Stomach (tissue), 9 donors: ENCODE measurements around the gene BMP6. TPM values are rescaled to one million over a fixed set of nuclear protein-coding genes. Genes with fewer than 3 reads are reported as not detected.
A peak's percentile ranks its signal among the peaks of the same experiment; 100 is the strongest.

ENCODE experiments used
- DNase-seq, 2 donors: peaks; one replicate each; pipeline versions ENCODE4 v3.0.0 to v3.0.0-alpha.2; 2013 to 2019
- H3K27ac ChIP-seq, 5 donors: fragments of 200-600 bp in 4 of 5; sonication (generic) in 4 of 5; one replicate each; pipeline ENCODE4 v1.5.1; 2013 to 2019; ENCODE audit warnings: mild to moderate bottlenecking in 1 of 5, moderate library complexity in 1 of 5
- H3K27me3 ChIP-seq, 3 donors: fragments of 200-600 bp; sonication (generic); one replicate each; pipeline ENCODE4 v1.5.1; 2017 to 2019; ENCODE audit warnings: mixed run types in 1 of 3
- H3K36me3 ChIP-seq, 4 donors: fragments of 200-600 bp; sonication (generic); 1 replicate in 3 of 4; 2 replicates in 1 of 4; pipeline ENCODE4 v1.5.1; 2016 to 2019
- H3K4me1 ChIP-seq, 4 donors: fragments of 200-600 bp; sonication (generic); one replicate each; pipeline ENCODE4 v1.5.1; 2016 to 2019
- H3K4me3 ChIP-seq, 4 donors: fragments of 200-600 bp; sonication (generic) in 3 of 4; one replicate each; pipeline ENCODE4 v1.5.1; 2016 to 2019; ENCODE audit warnings: mild to moderate bottlenecking in 1 of 4
- H3K9me3 ChIP-seq, 4 donors: fragments of 200-600 bp; sonication (generic); one replicate each; pipeline ENCODE4 v1.5.1; 2016 to 2019
- EP300 ChIP-seq: sonication (generic); formaldehyde crosslinking; IDR thresholded peaks from one replicate; pipeline ENCODE4 v1.6.1; 2017; ENCODE audit warnings: antibody characterized with exemption
- POLR2A ChIP-seq, 4 donors: fragments of 450-650 bp; IDR thresholded peaks; one replicate each; pipeline ENCODE4 v1.6.1; 2016; ENCODE audit warnings: antibody characterized with exemption in 4 of 4, control low read depth in 2 of 4, mild to moderate bottlenecking in 1 of 4, moderate library complexity in 1 of 4
- POLR2AphosphoS5 ChIP-seq, 3 donors: sonication (generic); formaldehyde crosslinking; IDR thresholded peaks; one replicate each; pipeline ENCODE4 v1.6.1; 2016; ENCODE audit warnings: antibody characterized with exemption in 3 of 3
- WGBS, 5 donors: extraction: QIAGEN DNeasy Blood & Tissue Kit in 3 of 5; methylation state at CpG; one replicate each; pipeline versions ENCODE4 v1.1.5 to v1.1.7; 2013 to 2018; 5-methylcytosine and 5-hydroxymethylcytosine counted together
- intact Hi-C: fragments of 100-400 bp; cut with DNase I; formaldehyde crosslinking; loops from one replicate; pipeline ENCODE4 v1.15.1; 2023; ENCODE audit warnings: low total_unique reads
- polyA plus RNA-seq, 3 donors: library from polyadenylated mRNA; stranded (reverse); fragments of 200-250 nt; gene quantifications; one replicate each; pipeline ENCODE4 v1.2.3, GENCODE V29; 2013
- total RNA-seq, 5 donors: library from RNA; depleted of rRNA; stranded (reverse); fragments of >200 nt; gene quantifications; one replicate each; pipeline versions ENCODE4 v1.1.0 to v1.2.3, GENCODE V29; 2014 to 2016
- TF ChIP-seq, protein P1 (sequence below), 7 experiments: fragments of 450-650 bp in 4 of 7; fragments of 200-600 bp in 3 of 7; sonication (generic) in 3 of 7; IDR thresholded peaks; one replicate each; pipeline ENCODE4 v1.5.1; 2016 to 2019; ENCODE audit warnings: antibody characterized with exemption in 7 of 7, control low read depth in 2 of 7, mild to moderate bottlenecking in 1 of 7
- donor health status: healthy with polysubstance abuse.
- donor health status: Bipolar disorder and iron deficiency.
- donor health status: healthy.

The BMP6 gene
- total and polyA plus RNA-seq, 8 donors: 0.50 to 15.8 (median 2.7) TPM; not detected in 1

DNA sequence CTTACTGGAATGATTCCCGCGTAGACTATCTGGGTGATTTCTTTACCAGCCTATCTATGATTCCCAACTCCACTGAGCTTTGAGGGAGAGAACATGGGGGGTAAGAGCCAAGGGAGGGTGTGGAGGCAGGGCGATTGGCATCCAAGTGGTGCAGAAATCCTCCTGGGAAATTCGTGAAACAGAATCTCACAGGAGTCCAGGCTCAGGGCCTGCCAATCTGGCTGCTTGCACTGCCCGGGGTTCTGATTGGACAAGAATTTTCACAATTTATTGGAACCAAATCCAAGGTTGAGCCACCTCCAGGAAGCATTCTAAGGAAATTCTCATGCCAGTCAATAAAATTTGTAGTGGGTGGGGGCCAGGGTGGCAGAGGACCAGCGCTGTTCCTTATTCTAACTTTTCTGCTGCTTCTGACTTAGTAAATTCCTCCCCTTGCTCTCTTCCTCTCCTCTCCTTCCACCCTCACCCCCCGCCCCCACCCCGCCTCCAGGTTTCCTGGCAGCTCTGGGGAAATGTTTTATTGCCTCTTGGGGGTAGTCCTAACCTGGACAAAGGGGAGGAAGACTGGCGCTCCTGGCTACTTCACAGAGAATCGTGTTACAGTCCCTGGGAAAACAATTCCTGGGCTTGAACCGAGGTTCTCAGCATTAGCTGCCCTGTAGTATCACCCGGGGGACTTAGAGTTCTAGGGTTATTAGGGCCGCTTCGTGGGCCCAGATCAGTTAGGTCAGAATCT, 3.1 kb downstream of the BMP6 start:
- Histone ChIP-seq H3K36me3 (no peaks in the 10 kb centered on the region), H3K9me3 (no peaks in the 10 kb centered on the region), H3K27ac (peak overlapping the region in 1 of 5 donors; percentile 31), H3K27me3 (peaks cover 0 to 94% (median 54%) of the 10 kb centered on the region in 3 donors), H3K4me1 (peaks cover 28 to 42% (median 39%) of the 10 kb centered on the region in 4 donors), H3K4me3 (peak overlapping the region; percentile 54 to 75 (median 65))
- no peak for DNase-seq
- intact Hi-C loops: no loop called here
- WGBS, 5 donors: 23 to 36% (median 29%) methylated on average over 14 of the region's 14 CpGs
- TF ChIP-seq, protein P1, sequence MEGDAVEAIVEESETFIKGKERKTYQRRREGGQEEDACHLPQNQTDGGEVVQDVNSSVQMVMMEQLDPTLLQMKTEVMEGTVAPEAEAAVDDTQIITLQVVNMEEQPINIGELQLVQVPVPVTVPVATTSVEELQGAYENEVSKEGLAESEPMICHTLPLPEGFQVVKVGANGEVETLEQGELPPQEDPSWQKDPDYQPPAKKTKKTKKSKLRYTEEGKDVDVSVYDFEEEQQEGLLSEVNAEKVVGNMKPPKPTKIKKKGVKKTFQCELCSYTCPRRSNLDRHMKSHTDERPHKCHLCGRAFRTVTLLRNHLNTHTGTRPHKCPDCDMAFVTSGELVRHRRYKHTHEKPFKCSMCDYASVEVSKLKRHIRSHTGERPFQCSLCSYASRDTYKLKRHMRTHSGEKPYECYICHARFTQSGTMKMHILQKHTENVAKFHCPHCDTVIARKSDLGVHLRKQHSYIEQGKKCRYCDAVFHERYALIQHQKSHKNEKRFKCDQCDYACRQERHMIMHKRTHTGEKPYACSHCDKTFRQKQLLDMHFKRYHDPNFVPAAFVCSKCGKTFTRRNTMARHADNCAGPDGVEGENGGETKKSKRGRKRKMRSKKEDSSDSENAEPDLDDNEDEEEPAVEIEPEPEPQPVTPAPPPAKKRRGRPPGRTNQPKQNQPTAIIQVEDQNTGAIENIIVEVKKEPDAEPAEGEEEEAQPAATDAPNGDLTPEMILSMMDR (IDR thresholded peaks at IDR 0.05): no peak
- TF ChIP-seq POLR2AphosphoS5 (IDR thresholded peaks at IDR 0.05): no peak
- no peak for TF ChIP-seq POLR2A (IDR thresholded peaks at IDR 0.05)
- TF ChIP-seq EP300: no peak

DNA sequence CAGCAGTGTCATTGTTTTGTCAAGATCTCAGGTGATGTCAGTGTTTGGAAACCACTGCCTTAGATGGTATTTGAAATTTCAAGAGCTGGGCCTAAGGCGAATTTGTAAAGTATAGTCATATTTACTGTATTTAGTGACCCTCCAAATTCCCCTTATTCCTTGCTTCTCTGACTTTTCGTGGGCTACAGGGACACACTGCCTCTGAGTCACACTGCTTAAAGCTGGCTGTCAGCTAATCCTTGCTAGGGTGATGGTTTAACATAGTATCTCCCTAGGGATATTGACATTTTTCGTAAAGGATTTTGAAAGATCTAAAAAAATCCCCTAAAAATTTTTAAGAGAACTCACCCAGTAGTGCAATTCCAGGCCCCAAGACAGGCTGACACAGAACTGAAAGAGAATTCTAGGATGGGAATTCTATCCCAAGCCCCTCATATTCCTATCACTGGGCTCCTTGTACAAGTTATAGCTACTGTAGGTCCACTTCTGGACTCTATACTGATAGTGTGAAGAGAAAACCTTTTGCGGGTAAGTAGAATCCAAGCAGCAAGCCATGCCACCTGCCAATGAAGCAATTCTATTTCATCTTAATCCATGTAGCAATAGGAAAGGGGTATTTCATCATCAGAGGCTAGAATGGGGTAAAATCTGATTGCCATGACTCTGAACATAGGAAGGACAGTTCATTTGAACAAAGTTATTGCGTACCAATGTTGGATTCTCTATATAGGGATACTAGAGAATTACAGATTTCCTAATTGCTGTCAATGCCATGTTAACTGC, 4.3 kb downstream of the BMP6 start:
- Histone ChIP-seq H3K4me1 (peaks cover 28 to 42% (median 39%) of the 10 kb centered on the region in 4 donors), H3K36me3 (no peaks in the 10 kb centered on the region), H3K9me3 (no peaks in the 10 kb centered on the region), H3K4me3 (no peak overlapping the region), H3K27me3 (peaks cover 0 to 91% (median 54%) of the 10 kb centered on the region in 3 donors), H3K27ac (no peak overlapping the region)
- DNase-seq: no peak
- 83 to 89% (median 84%) methylated on average over 5 of the region's 5 CpGs for WGBS, 5 donors
- intact Hi-C loops: no loop called here
- TF ChIP-seq, protein P1 (IDR thresholded peaks at IDR 0.05): no peak
- TF ChIP-seq EP300 (no peak), POLR2AphosphoS5 (IDR thresholded peaks at IDR 0.05) (no peak), POLR2A (IDR thresholded peaks at IDR 0.05) (no peak)

DNA sequence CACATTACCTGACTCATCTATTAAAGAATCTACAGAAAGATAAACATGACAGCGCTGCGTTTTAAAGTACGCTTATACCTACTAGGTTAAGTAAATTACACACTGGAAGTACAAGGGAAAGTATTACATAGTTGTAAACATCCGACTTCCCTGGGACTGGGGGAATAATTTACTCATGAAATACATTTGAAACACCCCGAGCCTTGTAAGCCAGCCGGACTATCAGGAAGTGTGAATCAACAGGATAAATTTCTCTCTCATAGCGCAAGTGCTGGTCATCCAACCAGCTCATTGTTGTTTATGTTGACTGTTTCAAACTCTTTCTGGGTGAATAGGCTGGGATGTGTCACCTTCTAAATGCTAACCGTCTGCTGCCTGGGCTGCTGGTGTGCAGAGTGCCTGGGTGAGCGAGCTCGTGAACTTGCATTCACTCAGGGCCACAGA, 4.9 kb downstream of the BMP6 start:
- 54 to 69% (median 61%) methylated on average over 10 of the region's 10 CpGs for WGBS, 5 donors
- intact Hi-C loops: no loop called here
- peaks cover 28 to 36% (median 33%) of the 10 kb centered on the region in 4 donors for H3K4me1 ChIP-seq

DNA sequence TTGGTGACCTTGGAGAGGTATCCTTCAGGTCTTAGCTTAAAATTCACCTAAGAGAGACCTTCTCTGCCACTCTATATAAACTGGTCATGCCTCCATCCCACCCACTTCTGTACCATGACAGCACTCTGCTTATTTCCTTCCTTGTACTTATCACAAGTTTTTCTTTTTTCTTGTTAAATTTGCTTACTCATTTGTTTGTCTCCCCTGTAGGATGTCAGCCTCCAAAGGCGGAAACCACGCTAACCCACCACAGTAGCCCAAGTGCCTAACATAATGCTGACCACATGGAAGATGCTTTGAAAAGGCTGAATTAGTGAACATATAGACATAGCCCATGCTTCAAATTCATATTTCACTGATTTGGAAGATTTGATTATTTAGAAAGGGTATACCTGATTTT, 5.4 kb downstream of the BMP6 start:
- Histone ChIP-seq H3K36me3 (no peaks in the 10 kb centered on the region), H3K27ac (no peak overlapping the region), H3K9me3 (no peaks in the 10 kb centered on the region), H3K4me1 (peaks cover 25 to 31% (median 28%) of the 10 kb centered on the region in 4 donors), H3K27me3 (peaks cover 0 to 80% (median 50%) of the 10 kb centered on the region in 3 donors), H3K4me3 (no peak overlapping the region)
- 70 to 83% (median 74%) methylated on average over 2 of the region's 2 CpGs for WGBS, 5 donors
- TF ChIP-seq EP300 (no peak), POLR2AphosphoS5 (IDR thresholded peaks at IDR 0.05) (no peak), POLR2A (IDR thresholded peaks at IDR 0.05) (no peak)
- TF ChIP-seq, protein P1 (IDR thresholded peaks at IDR 0.05): no peak
- intact Hi-C loops: no loop called here
- no peak for DNase-seq

More for the DNA sequence above, 4.9 kb downstream of the BMP6 start:
- Histone ChIP-seq H3K4me3 (no peak overlapping the region), H3K27ac (no peak overlapping the region), H3K9me3 (no peaks in the 10 kb centered on the region), H3K27me3 (peaks cover 0 to 84% (median 54%) of the 10 kb centered on the region in 3 donors), H3K36me3 (no peaks in the 10 kb centered on the region)
- TF ChIP-seq, protein P1 (IDR thresholded peaks at IDR 0.05): no peak
- peak in 1 of 3 donors; percentile 33 for TF ChIP-seq POLR2AphosphoS5 (IDR thresholded peaks at IDR 0.05)
- DNase-seq: no peak
